Mononuclear cell (primary cell): Measurements from ENCODE around the gene ZNF169. TPM values are rescaled to one million over a fixed set of nuclear protein-coding genes. Genes with fewer than 3 reads are reported as not detected.
"Not testable (repeated sequence)": the region's sequence is repeated elsewhere in the genome, so short reads cannot be mapped to it uniquely, and the experiment has no call there.

Experiments
- H3K27me3 ChIP-seq: 2 replicates; pipeline ENCODE4 v1.6.0; 2011; ENCODE audit warnings: low read length, control low read depth; ENCODE audit not compliant: insufficient read depth
- H3K4me1 ChIP-seq: 2 replicates; pipeline ENCODE4 v1.5.1; 2011; ENCODE audit warnings: mild to moderate bottlenecking, low read length, control low read depth; ENCODE audit not compliant: insufficient read depth
- H3K4me3 ChIP-seq: 2 replicates; pipeline ENCODE4 v1.5.1; 2011; ENCODE audit warnings: mild to moderate bottlenecking, low read length, moderate library complexity
- H3K9me3 ChIP-seq: 2 replicates; pipeline ENCODE4 v1.5.1; 2011; ENCODE audit warnings: low read depth, mild to moderate bottlenecking, control low read depth, low read length
- total RNA-seq: library from RNA; depleted of rRNA; stranded (reverse); fragments of >200 nt; gene quantifications from one replicate; pipeline ENCODE4 v1.2.3, GENCODE V29; 2012

The ZNF169 gene
- total RNA-seq, 1 donor, result 6.4 TPM

- H3K9me3 ChIP-seq, H3K27me3 ChIP-seq, H3K4me1 ChIP-seq, H3K4me3 ChIP-seq: not testable (repeated sequence)
These were observed 56.2 kb downstream of the ZNF169 start for GRCh38 chr9:94315034-94315984.

GRCh38 chr9:94316236-94316635 is 57.1 kb downstream of the ZNF169 start:
- H3K4me1 ChIP-seq, H3K4me3 ChIP-seq, H3K27me3 ChIP-seq, H3K9me3 ChIP-seq: not testable (repeated sequence)

GRCh38 chr9:94317949-94318657 is 59.0 kb downstream of the ZNF169 start:
- not testable (repeated sequence) for H3K4me1 ChIP-seq, H3K9me3 ChIP-seq, H3K27me3 ChIP-seq, H3K4me3 ChIP-seq

- H3K4me3 ChIP-seq, H3K4me1 ChIP-seq, H3K9me3 ChIP-seq, H3K27me3 ChIP-seq: not testable (repeated sequence)
These were observed 63.3 kb downstream of the ZNF169 start for GRCh38 chr9:94322342-94322940.

GRCh38 chr9:94323153-94323798 is 64.2 kb downstream of the ZNF169 start:
- H3K9me3 ChIP-seq, H3K27me3 ChIP-seq, H3K4me1 ChIP-seq, H3K4me3 ChIP-seq: not testable (repeated sequence)

- H3K4me3 ChIP-seq, H3K9me3 ChIP-seq, H3K4me1 ChIP-seq, H3K27me3 ChIP-seq: not testable (repeated sequence)
These were observed 66.5 kb downstream of the ZNF169 start for GRCh38 chr9:94325583-94325982.

GRCh38 chr9:94328544-94328943 is 69.4 kb downstream of the ZNF169 start, which contains the start of gene NUTM2F:
TSS of gene NUTM2F (minus strand) at chr9:94328644. CDS start at chr9:94328623, 21 bp downstream.
- not testable (repeated sequence) for H3K4me3 ChIP-seq, H3K27me3 ChIP-seq, H3K4me1 ChIP-seq, H3K9me3 ChIP-seq

GRCh38 chr9:94336445-94336844 is 77.3 kb downstream of the ZNF169 start:
- not testable (repeated sequence) for H3K4me1 ChIP-seq, H3K9me3 ChIP-seq, H3K4me3 ChIP-seq, H3K27me3 ChIP-seq

GRCh38 chr9:94338723-94339122 is 79.6 kb downstream of the ZNF169 start:
- H3K27me3 ChIP-seq, H3K4me3 ChIP-seq, H3K9me3 ChIP-seq, H3K4me1 ChIP-seq: not testable (repeated sequence)

GRCh38 chr9:94339657-94340056 is 80.6 kb downstream of the ZNF169 start:
- not testable (repeated sequence) for H3K27me3 ChIP-seq, H3K4me1 ChIP-seq, H3K4me3 ChIP-seq, H3K9me3 ChIP-seq

- not testable (repeated sequence) for H3K27me3 ChIP-seq, H3K4me3 ChIP-seq, H3K9me3 ChIP-seq, H3K4me1 ChIP-seq
These were observed 81.7 kb downstream of the ZNF169 start for GRCh38 chr9:94340750-94341149.

GRCh38 chr9:94341703-94342102 is 82.6 kb downstream of the ZNF169 start:
- not testable (repeated sequence) for H3K4me1 ChIP-seq, H3K27me3 ChIP-seq, H3K9me3 ChIP-seq, H3K4me3 ChIP-seq

- H3K4me3 ChIP-seq, H3K4me1 ChIP-seq: not testable (repeated sequence)
These were observed 88.4 kb downstream of the ZNF169 start for GRCh38 chr9:94347451-94347850.

GRCh38 chr9:94348754-94349153 is 89.7 kb downstream of the ZNF169 start:
- H3K27me3 ChIP-seq, H3K4me3 ChIP-seq, H3K9me3 ChIP-seq, H3K4me1 ChIP-seq: not testable (repeated sequence)

More at GRCh38 chr9:94347451-94347850, 88.4 kb downstream of the ZNF169 start:
- not testable (repeated sequence) for H3K9me3 ChIP-seq, H3K27me3 ChIP-seq
